Activated naive CD4-positive, alpha-beta T cell treated with anti-CD3 and anti-CD28 coated beads, Interleukin-2, amount 10 ng/mL, durations not matched to agents 5 hours and 36 hours (primary cell): ENCODE data around the gene STAG3. TPM values are rescaled to one million over a fixed set of nuclear protein-coding genes. Genes with fewer than 3 reads are reported as not detected.

ENCODE experiments used
- microRNA-seq: library from miRNA; unstranded; fragments of <30 nt; microRNA quantifications from one replicate; pipeline ENCODE4 v1.2.0, GENCODE V29; 2022; ENCODE audit warnings: borderline microRNAs expressed, borderline replicate concordance
- total RNA-seq, 2 experiments: library from RNA; stranded (reverse); gene quantifications; one replicate each; pipeline ENCODE4 v1.2.3, GENCODE V29; 2021

Gene STAG3, protein sequence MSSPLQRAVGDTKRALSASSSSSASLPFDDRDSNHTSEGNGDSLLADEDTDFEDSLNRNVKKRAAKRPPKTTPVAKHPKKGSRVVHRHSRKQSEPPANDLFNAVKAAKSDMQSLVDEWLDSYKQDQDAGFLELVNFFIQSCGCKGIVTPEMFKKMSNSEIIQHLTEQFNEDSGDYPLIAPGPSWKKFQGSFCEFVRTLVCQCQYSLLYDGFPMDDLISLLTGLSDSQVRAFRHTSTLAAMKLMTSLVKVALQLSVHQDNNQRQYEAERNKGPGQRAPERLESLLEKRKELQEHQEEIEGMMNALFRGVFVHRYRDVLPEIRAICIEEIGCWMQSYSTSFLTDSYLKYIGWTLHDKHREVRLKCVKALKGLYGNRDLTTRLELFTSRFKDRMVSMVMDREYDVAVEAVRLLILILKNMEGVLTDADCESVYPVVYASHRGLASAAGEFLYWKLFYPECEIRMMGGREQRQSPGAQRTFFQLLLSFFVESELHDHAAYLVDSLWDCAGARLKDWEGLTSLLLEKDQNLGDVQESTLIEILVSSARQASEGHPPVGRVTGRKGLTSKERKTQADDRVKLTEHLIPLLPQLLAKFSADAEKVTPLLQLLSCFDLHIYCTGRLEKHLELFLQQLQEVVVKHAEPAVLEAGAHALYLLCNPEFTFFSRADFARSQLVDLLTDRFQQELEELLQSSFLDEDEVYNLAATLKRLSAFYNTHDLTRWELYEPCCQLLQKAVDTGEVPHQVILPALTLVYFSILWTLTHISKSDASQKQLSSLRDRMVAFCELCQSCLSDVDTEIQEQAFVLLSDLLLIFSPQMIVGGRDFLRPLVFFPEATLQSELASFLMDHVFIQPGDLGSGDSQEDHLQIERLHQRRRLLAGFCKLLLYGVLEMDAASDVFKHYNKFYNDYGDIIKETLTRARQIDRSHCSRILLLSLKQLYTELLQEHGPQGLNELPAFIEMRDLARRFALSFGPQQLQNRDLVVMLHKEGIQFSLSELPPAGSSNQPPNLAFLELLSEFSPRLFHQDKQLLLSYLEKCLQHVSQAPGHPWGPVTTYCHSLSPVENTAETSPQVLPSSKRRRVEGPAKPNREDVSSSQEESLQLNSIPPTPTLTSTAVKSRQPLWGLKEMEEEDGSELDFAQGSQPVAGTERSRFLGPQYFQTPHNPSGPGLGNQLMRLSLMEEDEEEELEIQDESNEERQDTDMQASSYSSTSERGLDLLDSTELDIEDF
- total RNA-seq = 10 to 100 TPM; 15.7 to 16.1 TPM

DNA sequence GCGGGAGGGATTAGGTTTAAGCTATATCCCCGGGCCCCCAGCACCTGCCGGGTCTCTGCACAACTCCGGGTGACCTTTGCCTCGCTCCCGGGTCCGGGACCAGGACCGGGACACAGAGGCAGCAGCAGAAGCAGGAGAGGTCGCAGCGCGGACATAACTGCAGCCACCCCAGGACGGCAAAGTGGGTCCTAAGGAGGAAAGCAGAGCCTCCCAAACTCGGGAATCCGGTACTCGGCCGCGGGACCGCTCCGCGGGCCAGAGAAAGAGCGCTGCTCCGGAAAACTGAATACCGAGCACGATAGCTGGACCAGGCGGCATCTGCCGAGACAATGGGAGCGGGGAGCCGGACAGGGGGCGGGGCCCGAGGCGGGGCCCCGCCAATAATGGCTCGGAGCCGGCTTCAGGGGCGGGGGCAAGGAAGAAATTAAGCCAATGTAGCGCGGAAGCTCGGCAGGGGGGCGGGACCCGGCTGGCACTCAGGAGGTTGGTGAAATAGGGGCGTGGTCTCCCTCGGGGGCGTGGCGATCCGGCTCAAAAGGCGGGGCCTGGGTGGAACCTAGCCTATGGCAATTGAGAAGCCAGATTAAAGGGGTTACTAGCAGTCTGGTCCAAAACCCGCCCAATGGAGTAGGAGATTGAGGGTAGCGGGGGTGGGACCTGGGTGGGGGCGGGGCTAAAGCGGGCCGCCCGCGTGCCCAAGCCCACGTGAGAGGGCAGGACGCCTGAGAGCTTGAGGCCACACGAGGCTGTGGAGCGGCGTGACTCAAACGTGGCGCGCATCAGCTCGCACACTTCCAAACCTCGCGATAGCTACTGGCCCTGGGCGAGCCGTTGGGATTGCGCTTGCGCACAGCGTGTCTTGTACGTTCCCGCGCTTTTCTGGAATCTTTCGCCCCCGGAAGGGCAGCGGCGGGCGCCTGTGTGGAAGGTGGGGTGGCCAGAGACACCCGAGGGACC is at the start of gene STAG3, which contains the start of gene GPC2:
Gene STAG3, plus strand, starts transcription at position 874 of the 957 bp plus-strand sequence. CDS start 2,639 bp downstream, outside the sequence.
Gene GPC2, minus strand, starts transcription at position 337 of the 957 bp plus-strand sequence. Its CDS starts 182 bp downstream, at position 155.

GRCh38 chr7:100148559-100149328 is 29.0 kb upstream of the STAG3 start, which contains the start of gene LAMTOR4:
LAMTOR4 (plus strand) TSS chr7:100148918; CDS start chr7:100148973, 55 bp downstream.

GRCh38 chr7:100158229-100159098 is 19.3 kb upstream of the STAG3 start, which contains the start of gene TRAPPC14:
TRAPPC14 (minus strand) TSS chr7:100158723; CDS start chr7:100158499, 224 bp downstream.

DNA sequence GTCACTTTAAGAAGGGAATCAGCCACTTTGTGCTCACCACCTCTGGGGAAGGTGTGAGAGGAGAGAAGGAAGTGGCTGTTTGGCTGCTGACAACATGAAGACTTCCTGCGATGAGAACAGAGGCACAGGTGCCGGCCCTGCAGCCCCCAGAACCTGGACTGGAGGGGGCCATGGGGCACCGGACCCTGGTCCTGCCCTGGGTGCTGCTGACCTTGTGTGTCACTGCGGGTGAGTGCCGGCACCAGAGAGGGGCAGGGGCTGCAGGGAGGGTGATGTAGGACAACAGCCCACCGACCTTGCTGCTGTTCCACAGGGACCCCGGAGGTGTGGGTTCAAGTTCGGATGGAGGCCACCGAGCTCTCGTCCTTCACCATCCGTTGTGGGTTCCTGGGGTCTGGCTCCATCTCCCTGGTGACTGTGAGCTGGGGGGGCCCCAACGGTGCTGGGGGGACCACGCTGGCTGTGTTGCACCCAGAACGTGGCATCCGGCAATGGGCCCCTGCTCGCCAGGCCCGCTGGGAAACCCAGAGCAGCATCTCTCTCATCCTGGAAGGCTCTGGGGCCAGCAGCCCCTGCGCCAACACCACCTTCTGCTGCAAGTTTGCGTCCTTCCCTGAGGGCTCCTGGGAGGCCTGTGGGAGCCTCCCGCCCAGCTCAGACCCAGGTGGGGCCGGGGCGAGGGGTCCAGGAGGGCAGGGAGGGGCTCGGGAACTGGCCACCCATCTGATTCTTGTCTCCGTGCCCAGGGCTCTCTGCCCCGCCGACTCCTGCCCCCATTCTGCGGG is 42.3 kb downstream of the STAG3 start, which contains the start of gene PVRIG:
Gene PVRIG, plus strand, starts transcription at position 149 of the 785 bp plus-strand sequence. Its CDS starts 22 bp downstream, at position 171.

Small RNA genes within 50 kb of the gene (microRNA-seq; reads per million reads assigned to microRNA genes)
- not detected for gene MIR4658

Other genes starting within 250 kb of the STAG3 start
- not detected for gene GJC3, start 248.3 kb upstream of the STAG3 start, total RNA-seq
- not detected for gene AZGP1, start 201.9 kb upstream of the STAG3 start, total RNA-seq
- gene ZKSCAN1, start 162.3 kb upstream of the STAG3 start, total RNA-seq = 10 to 100 TPM; 61.8 to 68.2 TPM
- 1 to 10 TPM; 6.7 to 7.3 TPM for gene ZSCAN21, start 128.1 kb upstream of the STAG3 start, total RNA-seq
- gene ZNF3, start 96.2 kb upstream of the STAG3 start, total RNA-seq = 10 to 100 TPM; 21.2 to 23.0 TPM
- 10 to 100 TPM; 67.0 to 69.1 TPM for gene COPS6, start 88.9 kb upstream of the STAG3 start, total RNA-seq
- 100 to 1,000 TPM; 219 to 229 TPM for gene MCM7, start 76.5 kb upstream of the STAG3 start, total RNA-seq
- 10 to 100 TPM; 12.0 to 13.8 TPM for gene AP4M1, start 76.3 kb upstream of the STAG3 start, total RNA-seq
- 10 to 100 TPM; 49.0 to 53.3 TPM for gene TAF6, start 58.6 kb upstream of the STAG3 start, total RNA-seq
- 10 to 100 TPM; 35.7 to 40.9 TPM for gene CNPY4, start 58.3 kb upstream of the STAG3 start, total RNA-seq
- gene MBLAC1, start 51.0 kb upstream of the STAG3 start, total RNA-seq = 1 to 10 TPM; 3.0 to 4.3 TPM
- 100 to 1,000 TPM; 170 to 180 TPM for gene LAMTOR4, start 29.0 kb upstream of the STAG3 start, total RNA-seq
- 10 to 100 TPM; 52.0 to 52.2 TPM for gene TRAPPC14, start 19.2 kb upstream of the STAG3 start, total RNA-seq
- gene GAL3ST4, start 9.3 kb upstream of the STAG3 start, total RNA-seq = 10 to 100 TPM; 14.8 to 14.9 TPM
- gene GPC2, start 537 bp upstream of the STAG3 start, total RNA-seq = 10 to 100 TPM; 15.6 to 15.7 TPM
- 10 to 100 TPM; 70.9 to 72.5 TPM for gene PVRIG, start 42.0 kb downstream of the STAG3 start, total RNA-seq
- not detected for gene SPDYE3, start 129.8 kb downstream of the STAG3 start, total RNA-seq
- gene PILRB, start 180.2 kb downstream of the STAG3 start, total RNA-seq = 10 to 100 TPM; 48.7 to 49.8 TPM
- gene PILRA, start 195.6 kb downstream of the STAG3 start, total RNA-seq = 1 to 10 TPM; 2.6 to 3.9 TPM